ENCODE measurements around the gene NMNAT3.

NMNAT3 gene

GRCh38 chr3:139601191-139601961, 76.4 kb downstream of the NMNAT3 start:
- no peak for TF ChIP-seq CTCF (IDR thresholded peaks at IDR 0.05)

- no peak for TF ChIP-seq CTCF (IDR thresholded peaks at IDR 0.05)
Observed at GRCh38 chr3:139597947-139598346, 79.8 kb downstream of the NMNAT3 start.

GRCh38 chr3:139588450-139588849, 89.3 kb downstream of the NMNAT3 start:
- no peak; the same call in 1 of the 2 replicates for TF ChIP-seq CTCF (IDR thresholded peaks at IDR 0.05)

- no peak for TF ChIP-seq CTCF (IDR thresholded peaks at IDR 0.05)
Observed at GRCh38 chr3:139587797-139588196, 90.0 kb downstream of the NMNAT3 start.

- TF ChIP-seq CTCF (IDR thresholded peaks at IDR 0.05): no peak
Observed at GRCh38 chr3:139586420-139587017, 91.3 kb downstream of the NMNAT3 start.

- no peak for TF ChIP-seq CTCF (IDR thresholded peaks at IDR 0.05)
Observed at GRCh38 chr3:139585820-139586219, 92.0 kb downstream of the NMNAT3 start.

- TF ChIP-seq CTCF (IDR thresholded peaks at IDR 0.05): no peak
Observed at GRCh38 chr3:139578783-139579182, 99.0 kb downstream of the NMNAT3 start.
